ENCODE measurements around the gene CLNS1A. TPM values are rescaled to one million over a fixed set of nuclear protein-coding genes. Genes with fewer than 3 reads are reported as not detected.

Gene CLNS1A
- total and polyA plus RNA-seq, 2 experiments from 2014 or later, result 160 to 204 TPM

- TF ChIP-seq ETS1 (IDR thresholded peaks at IDR 0.05) (no peak), JUNB (IDR thresholded peaks at IDR 0.05; ENCODE audit: unreplicated experiment) (no peak), REST (IDR thresholded peaks at IDR 0.05; ENCODE audit: unreplicated experiment) (no peak), NANOG (IDR thresholded peaks at IDR 0.05; ENCODE audit: borderline replicate concordance) (no peak), POLR2AphosphoS5 (IDR thresholded peaks at IDR 0.05; ENCODE audit: low read depth) (no peak), EZH2 (IDR thresholded peaks at IDR 0.05; ENCODE audit: low read depth, unreplicated experiment) (no peak), EZH2phosphoT487 (IDR thresholded peaks at IDR 0.05; ENCODE audit: unreplicated experiment) (no peak), ZNF331 (CRISPR knock-in tag; IDR thresholded peaks at IDR 0.05; ENCODE audit: low read depth) (no peak), ZNF114 (CRISPR knock-in tag; IDR thresholded peaks at IDR 0.05) (no peak), CTCF (conservative IDR thresholded peaks at IDR 0.05; ENCODE audit: low read depth in 2 of 2) (no peak)
These were observed 32.4 kb upstream of the CLNS1A start (continued) for GRCh38 chr11:77669848-77670511.

GRCh38 chr11:77668760-77669159 lies 31.2 kb upstream of the CLNS1A start:
- H3K9me2 ChIP-seq (ENCODE audit: insufficient read depth), result no peaks in the 10 kb centered on the region
- H3K79me2 ChIP-seq (replicated peaks; ENCODE audit: insufficient read depth), result no peaks in the 10 kb centered on the region
- H3K9me3 Mint-ChIP-seq, result no peaks in the 10 kb centered on the region
- TF ChIP-seq CREB1 (CRISPR knock-in tag; IDR thresholded peaks at IDR 0.05; ENCODE audit: low read depth), result no peak
- no peak for TF ChIP-seq JUNB (IDR thresholded peaks at IDR 0.05; ENCODE audit: unreplicated experiment)
- no peak for TF ChIP-seq ZNF331 (CRISPR knock-in tag; IDR thresholded peaks at IDR 0.05; ENCODE audit: low read depth)
- no peak for TF ChIP-seq POLR2AphosphoS5 (IDR thresholded peaks at IDR 0.05; ENCODE audit: low read depth)
- TF ChIP-seq NANOG (IDR thresholded peaks at IDR 0.05; ENCODE audit: borderline replicate concordance), result no peak
- no peak for TF ChIP-seq ZNF114 (CRISPR knock-in tag; IDR thresholded peaks at IDR 0.05)
- no peak for TF ChIP-seq REST (IDR thresholded peaks at IDR 0.05; ENCODE audit: unreplicated experiment)
- H3K36me3 ChIP-seq (ENCODE audit: insufficient read depth), result peaks cover 44% of the 10 kb centered on the region
- H3F3A ChIP-seq (replicated peaks; ENCODE audit: low read depth), result no peaks in the 10 kb centered on the region
- H3K4me1 Mint-ChIP-seq, result no peaks in the 10 kb centered on the region
- ATAC-seq, result no peak
- no peaks in the 10 kb centered on the region; the same call in 1 of the 2 replicates for H4K20me1 ChIP-seq (replicated peaks; ENCODE audit: insufficient read depth)
- no peaks in the 10 kb centered on the region for H3K27me3 ChIP-seq (ENCODE audit: insufficient read depth)
- H3K4me1 ChIP-seq (ENCODE audit: insufficient read depth), result no peaks in the 10 kb centered on the region
- H3K4me3 ChIP-seq, result no peak overlapping the region
- no peak overlapping the region for H3K4me2 ChIP-seq
- no peak overlapping the region for H3K4me3 Mint-ChIP-seq
- H3K27ac ChIP-seq (ENCODE audit: low read depth), result no peak overlapping the region
- H3K27me3 Mint-ChIP-seq (ENCODE audit: insufficient read depth, low read depth, poor library complexity), result peaks cover 3% of the 10 kb centered on the region
- no peak overlapping the region for H3K27ac Mint-ChIP-seq
- no peak overlapping the region for H2AFZ ChIP-seq
- DNase-seq (ENCODE audit: low spot score), result no peak
- H3K36me3 Mint-ChIP-seq (ENCODE audit: low read depth), result peaks cover 59% of the 10 kb centered on the region
